ENCODE measurements around the gene ATG4D. TPM values are rescaled to one million over a fixed set of nuclear protein-coding genes. Genes with fewer than 3 reads are reported as not detected.
A peak's percentile ranks its signal among the peaks of the same experiment; 100 is the strongest.

Gene ATG4D
- total RNA-seq, 1 donor from 2014 or later: 52.6 TPM

DNA sequence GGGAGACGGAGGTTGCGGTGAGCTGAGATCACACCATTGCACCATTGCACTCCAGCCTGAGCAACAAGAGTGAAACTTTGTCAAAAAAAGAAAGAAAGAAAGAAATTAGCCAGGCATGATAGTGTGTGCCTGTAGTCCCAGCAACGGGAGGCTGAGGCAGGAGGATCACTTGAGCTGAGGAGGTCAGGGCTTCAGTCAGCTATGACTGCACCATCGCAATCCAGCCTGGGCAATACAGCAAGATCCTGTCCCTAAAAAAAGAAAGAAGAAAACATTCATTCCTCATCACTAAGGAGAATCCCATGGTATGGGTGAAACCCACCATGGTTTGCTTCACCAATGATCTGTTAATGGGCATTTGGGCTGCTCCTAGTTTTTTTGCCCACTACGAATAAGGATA is 56.4 kb downstream of the ATG4D start:
- no peak for DNase-seq (ENCODE audit: low spot score, unreplicated experiment)
- Mint-ChIP-seq H3K36me3 (ENCODE audit: insufficient read depth) (no peaks in the 10 kb centered on the region), H3K4me3 (ENCODE audit: low read depth) (no peak overlapping the region), H3K4me1 (ENCODE audit: low read depth) (peaks cover 12% of the 10 kb centered on the region), H3K27me3 (peaks cover 10% of the 10 kb centered on the region), H3K27ac (no peak overlapping the region), H3K9me3 (ENCODE audit: low read depth) (no peaks in the 10 kb centered on the region)
- TF ChIP-seq, protein P1, sequence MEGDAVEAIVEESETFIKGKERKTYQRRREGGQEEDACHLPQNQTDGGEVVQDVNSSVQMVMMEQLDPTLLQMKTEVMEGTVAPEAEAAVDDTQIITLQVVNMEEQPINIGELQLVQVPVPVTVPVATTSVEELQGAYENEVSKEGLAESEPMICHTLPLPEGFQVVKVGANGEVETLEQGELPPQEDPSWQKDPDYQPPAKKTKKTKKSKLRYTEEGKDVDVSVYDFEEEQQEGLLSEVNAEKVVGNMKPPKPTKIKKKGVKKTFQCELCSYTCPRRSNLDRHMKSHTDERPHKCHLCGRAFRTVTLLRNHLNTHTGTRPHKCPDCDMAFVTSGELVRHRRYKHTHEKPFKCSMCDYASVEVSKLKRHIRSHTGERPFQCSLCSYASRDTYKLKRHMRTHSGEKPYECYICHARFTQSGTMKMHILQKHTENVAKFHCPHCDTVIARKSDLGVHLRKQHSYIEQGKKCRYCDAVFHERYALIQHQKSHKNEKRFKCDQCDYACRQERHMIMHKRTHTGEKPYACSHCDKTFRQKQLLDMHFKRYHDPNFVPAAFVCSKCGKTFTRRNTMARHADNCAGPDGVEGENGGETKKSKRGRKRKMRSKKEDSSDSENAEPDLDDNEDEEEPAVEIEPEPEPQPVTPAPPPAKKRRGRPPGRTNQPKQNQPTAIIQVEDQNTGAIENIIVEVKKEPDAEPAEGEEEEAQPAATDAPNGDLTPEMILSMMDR (IDR thresholded peaks at IDR 0.05; ENCODE audit: unreplicated experiment): no peak

- DNase-seq (ENCODE audit: low spot score, unreplicated experiment): no peak
- Mint-ChIP-seq H3K27ac (peak overlapping the region; percentile 59), H3K4me1 (ENCODE audit: low read depth) (peaks cover 12% of the 10 kb centered on the region), H3K27me3 (peaks cover 7% of the 10 kb centered on the region), H3K4me3 (ENCODE audit: low read depth) (peak overlapping the region; percentile 75), H3K9me3 (ENCODE audit: low read depth) (no peaks in the 10 kb centered on the region), H3K36me3 (ENCODE audit: insufficient read depth) (no peaks in the 10 kb centered on the region)
- TF ChIP-seq, protein P1 (IDR thresholded peaks at IDR 0.05; ENCODE audit: unreplicated experiment): no peak
Measured at GRCh38 chr19:10601999-10602329, 58.3 kb downstream of the ATG4D start.

- Mint-ChIP-seq H3K27ac (peak overlapping the region; percentile 90), H3K4me3 (ENCODE audit: low read depth) (peak overlapping the region; percentile 78), H3K9me3 (ENCODE audit: low read depth) (no peaks in the 10 kb centered on the region), H3K4me1 (ENCODE audit: low read depth) (peaks cover 12% of the 10 kb centered on the region), H3K27me3 (peaks cover 7% of the 10 kb centered on the region), H3K36me3 (ENCODE audit: insufficient read depth) (no peaks in the 10 kb centered on the region)
- TF ChIP-seq, protein P1 (IDR thresholded peaks at IDR 0.05; ENCODE audit: unreplicated experiment): no peak
- DNase-seq (ENCODE audit: low spot score, unreplicated experiment): peak; percentile 77
Measured at GRCh38 chr19:10602330-10603083, 58.8 kb downstream of the ATG4D start.

Small RNA genes within 50 kb of the gene (microRNA-seq; reads per million reads assigned to microRNA genes)
- not detected for gene MIR1238 (ENCODE audit: borderline number of aligned reads, unreplicated experiment)

Other genes starting within 250 kb of the ATG4D start
- gene ZGLP1, start 234.1 kb upstream of the ATG4D start, total RNA-seq: 20.0 and 26.8 TPM in 2 replicates
- gene FDX2, start 227.9 kb upstream of the ATG4D start, total RNA-seq: 23.2 and 24.7 TPM in 2 replicates
- 50.5 and 53.4 TPM in 2 replicates for gene RAVER1, start 210.4 kb upstream of the ATG4D start, total RNA-seq
- gene ICAM3, start 204.3 kb upstream of the ATG4D start, total RNA-seq: 5.1 and 6.3 TPM in 2 replicates
- 147 and 148 TPM in 2 replicates for gene TYK2, start 163.3 kb upstream of the ATG4D start, total RNA-seq
- gene CDC37, start 140.4 kb upstream of the ATG4D start, total RNA-seq: 148 and 149 TPM in 2 replicates
- gene PDE4A, start 123.4 kb upstream of the ATG4D start, total RNA-seq: 0.72 and 0.87 TPM in 2 replicates
- 64.7 and 76.6 TPM in 2 replicates for gene KEAP1, start 40.5 kb upstream of the ATG4D start, total RNA-seq
- gene S1PR5, start 26.5 kb upstream of the ATG4D start, total RNA-seq: not detected in 2 replicates
- gene KRI1, start 22.1 kb downstream of the ATG4D start, total RNA-seq: 32.1 and 35.0 TPM in 2 replicates
- gene CDKN2D, start 25.1 kb downstream of the ATG4D start, total RNA-seq: 4.2 and 5.0 TPM in 2 replicates
- 107 and 110 TPM in 2 replicates for gene AP1M2, start 43.4 kb downstream of the ATG4D start, total RNA-seq
- 159 and 164 TPM in 2 replicates for gene SLC44A2, start 81.6 kb downstream of the ATG4D start, total RNA-seq
- gene ILF3, start 110.4 kb downstream of the ATG4D start, total RNA-seq: 761 and 784 TPM in 2 replicates
- 53.9 and 59.3 TPM in 2 replicates for gene QTRT1, start 157.5 kb downstream of the ATG4D start, total RNA-seq
- 124 and 127 TPM in 2 replicates for gene DNM2, start 174.2 kb downstream of the ATG4D start, total RNA-seq

Data from progenitor cell of endocrine pancreas (in vitro differentiated cells).